PC-3 (cell line): Measurements from ENCODE around the gene SIGMAR1.

Experiments used
- EZH2phosphoT487 ChIP-seq: fragments of 300-600 bp; sonication (generic); IDR thresholded peaks from 2 replicates; pipeline ENCODE4 v1.6.1; 2018; ENCODE audit warnings: mild to moderate bottlenecking, antibody characterized with exemption, low read length, borderline replicate concordance
- TF ChIP-seq, protein P1 (sequence below): fragments of 300-600 bp; sonication (generic); conservative IDR thresholded peaks from 2 replicates; pipeline ENCODE4 v1.5.1; 2017; ENCODE audit warnings: antibody characterized with exemption, low read depth, mild to moderate bottlenecking, low read length

- TF ChIP-seq, protein P1, sequence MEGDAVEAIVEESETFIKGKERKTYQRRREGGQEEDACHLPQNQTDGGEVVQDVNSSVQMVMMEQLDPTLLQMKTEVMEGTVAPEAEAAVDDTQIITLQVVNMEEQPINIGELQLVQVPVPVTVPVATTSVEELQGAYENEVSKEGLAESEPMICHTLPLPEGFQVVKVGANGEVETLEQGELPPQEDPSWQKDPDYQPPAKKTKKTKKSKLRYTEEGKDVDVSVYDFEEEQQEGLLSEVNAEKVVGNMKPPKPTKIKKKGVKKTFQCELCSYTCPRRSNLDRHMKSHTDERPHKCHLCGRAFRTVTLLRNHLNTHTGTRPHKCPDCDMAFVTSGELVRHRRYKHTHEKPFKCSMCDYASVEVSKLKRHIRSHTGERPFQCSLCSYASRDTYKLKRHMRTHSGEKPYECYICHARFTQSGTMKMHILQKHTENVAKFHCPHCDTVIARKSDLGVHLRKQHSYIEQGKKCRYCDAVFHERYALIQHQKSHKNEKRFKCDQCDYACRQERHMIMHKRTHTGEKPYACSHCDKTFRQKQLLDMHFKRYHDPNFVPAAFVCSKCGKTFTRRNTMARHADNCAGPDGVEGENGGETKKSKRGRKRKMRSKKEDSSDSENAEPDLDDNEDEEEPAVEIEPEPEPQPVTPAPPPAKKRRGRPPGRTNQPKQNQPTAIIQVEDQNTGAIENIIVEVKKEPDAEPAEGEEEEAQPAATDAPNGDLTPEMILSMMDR, result no peak
- no peak for TF ChIP-seq EZH2phosphoT487
Measured at GRCh38 chr9:34638138-34638445, 505 bp upstream of the SIGMAR1 start.
